GM19328 (cell line): ENCODE results near the gene FAM216A.

ENCODE experiments used
- ATAC-seq: cut with Tn5 transposase; IDR thresholded peaks from one replicate; pipeline ENCODE4 v1.9.1; 2021; ENCODE audit warnings: mild to moderate bottlenecking, moderate library complexity; ENCODE audit not compliant: unreplicated experiment

The FAM216A gene

GRCh38 chr12:110537605-110538409 is 69.2 kb downstream of the FAM216A start:
- no peak for ATAC-seq

GRCh38 chr12:110538869-110539622 is 70.4 kb downstream of the FAM216A start:
- ATAC-seq, result no peak
